Loucy (cell line): ENCODE measurements around the gene GEMIN2.

Experiments used
- H2AFZ ChIP-seq: fragments of 200-600 bp; sonication (generic); 2 replicates; pipeline ENCODE4 v1.6.0; 2016; ENCODE audit warnings: antibody characterized with exemption, mild to moderate bottlenecking, low read length, moderate library complexity
- H3F3A ChIP-seq: fragments of 200-600 bp; 2 replicates; pipeline ENCODE4 v1.6.0; 2016; ENCODE audit warnings: antibody characterized with exemption, low read depth, mild to moderate bottlenecking
- H3K27me3 ChIP-seq: fragments of 200-600 bp; sonication (generic); 2 replicates; pipeline ENCODE4 v1.6.1; 2014; ENCODE audit warnings: low read length, mild to moderate bottlenecking; ENCODE audit not compliant: insufficient read depth, poor library complexity, severe bottlenecking
- H3K36me3 ChIP-seq: fragments of 200-600 bp; sonication (generic); 2 replicates; pipeline ENCODE4 v1.6.1; 2016; ENCODE audit warnings: low read length; ENCODE audit not compliant: insufficient read depth
- H3K4me1 ChIP-seq: fragments of 200-600 bp; sonication (generic); 2 replicates; pipeline ENCODE4 v1.5.1; 2014; ENCODE audit warnings: low read length, mild to moderate bottlenecking; ENCODE audit not compliant: insufficient read depth, poor library complexity, severe bottlenecking
- H3K4me2 ChIP-seq: fragments of 200-600 bp; sonication (generic); 2 replicates; pipeline ENCODE4 v1.6.0; 2014; ENCODE audit warnings: antibody characterized with exemption, low read length, low read depth, mild to moderate bottlenecking; ENCODE audit not compliant: poor library complexity, severe bottlenecking
- H3K4me3 ChIP-seq: fragments of 200-600 bp; sonication (generic); 2 replicates; pipeline ENCODE4 v1.5.1; 2014; ENCODE audit warnings: low read length, mild to moderate bottlenecking, mixed read lengths; ENCODE audit not compliant: poor library complexity, severe bottlenecking
- H3K79me2 ChIP-seq: fragments of 200-600 bp; sonication (generic); 2 replicates; pipeline ENCODE4 v1.6.1; 2014; ENCODE audit warnings: low read length; ENCODE audit not compliant: insufficient read depth
- H3K9ac ChIP-seq: fragments of 200-600 bp; sonication (generic); 2 replicates; pipeline ENCODE4 v1.6.0; 2014; ENCODE audit warnings: mild to moderate bottlenecking, low read depth, low read length, moderate library complexity; ENCODE audit not compliant: poor library complexity, severe bottlenecking
- H3K9me2 ChIP-seq: fragments of 200-600 bp; sonication (generic); replicated peaks from 2 replicates; pipeline ENCODE4 v1.6.1; 2016; ENCODE audit warnings: low read depth, low read length, mixed read lengths
- H3K9me3 ChIP-seq: fragments of 200-600 bp; sonication (generic); 2 replicates; pipeline ENCODE4 v1.6.1; 2014; ENCODE audit warnings: mild to moderate bottlenecking, antibody characterized with exemption, low read length, low read depth; ENCODE audit not compliant: insufficient read depth
- H4K20me1 ChIP-seq: fragments of 200-600 bp; sonication (generic); 2 replicates; pipeline ENCODE4 v1.6.0; 2014; ENCODE audit warnings: antibody characterized with exemption, low read length, mild to moderate bottlenecking; ENCODE audit not compliant: insufficient read depth, poor library complexity, severe bottlenecking
- CTCF ChIP-seq: fragments of 200-600 bp; sonication (generic); conservative IDR thresholded peaks from 2 replicates; pipeline ENCODE4 v1.5.1; 2014; ENCODE audit warnings: mild to moderate bottlenecking, antibody characterized with exemption, low read length
- EZH2phosphoT487 ChIP-seq: fragments of 200-600 bp; IDR thresholded peaks from 2 replicates; pipeline ENCODE4 v1.6.1; 2018; ENCODE audit warnings: antibody characterized with exemption, mild to moderate bottlenecking, moderate library complexity, borderline replicate concordance

GEMIN2 gene

DNA sequence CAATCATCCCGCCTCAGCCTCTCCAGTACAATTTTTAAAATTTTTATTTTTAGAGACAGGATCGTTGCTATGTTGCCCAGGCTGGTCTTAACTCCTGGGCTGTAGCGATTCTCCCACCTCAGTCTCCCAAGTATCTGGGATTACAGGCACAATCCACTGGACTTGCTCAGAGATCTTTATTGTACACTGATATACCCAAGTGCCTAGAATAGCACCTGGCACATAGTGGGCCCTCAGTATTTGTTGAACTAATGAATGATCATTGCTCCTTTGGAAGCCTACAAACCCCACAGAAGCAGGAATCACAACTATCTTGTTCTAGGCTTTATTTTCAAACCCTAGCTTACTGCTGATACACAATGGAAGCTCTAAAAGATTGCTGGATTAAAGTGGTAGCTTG is 59.1 kb downstream of the GEMIN2 start:
- Histone ChIP-seq H3K9me3 (no peaks in the 10 kb centered on the region), H2AFZ (no peak overlapping the region), H3K4me1 (peaks cover 46% of the 10 kb centered on the region)

DNA sequence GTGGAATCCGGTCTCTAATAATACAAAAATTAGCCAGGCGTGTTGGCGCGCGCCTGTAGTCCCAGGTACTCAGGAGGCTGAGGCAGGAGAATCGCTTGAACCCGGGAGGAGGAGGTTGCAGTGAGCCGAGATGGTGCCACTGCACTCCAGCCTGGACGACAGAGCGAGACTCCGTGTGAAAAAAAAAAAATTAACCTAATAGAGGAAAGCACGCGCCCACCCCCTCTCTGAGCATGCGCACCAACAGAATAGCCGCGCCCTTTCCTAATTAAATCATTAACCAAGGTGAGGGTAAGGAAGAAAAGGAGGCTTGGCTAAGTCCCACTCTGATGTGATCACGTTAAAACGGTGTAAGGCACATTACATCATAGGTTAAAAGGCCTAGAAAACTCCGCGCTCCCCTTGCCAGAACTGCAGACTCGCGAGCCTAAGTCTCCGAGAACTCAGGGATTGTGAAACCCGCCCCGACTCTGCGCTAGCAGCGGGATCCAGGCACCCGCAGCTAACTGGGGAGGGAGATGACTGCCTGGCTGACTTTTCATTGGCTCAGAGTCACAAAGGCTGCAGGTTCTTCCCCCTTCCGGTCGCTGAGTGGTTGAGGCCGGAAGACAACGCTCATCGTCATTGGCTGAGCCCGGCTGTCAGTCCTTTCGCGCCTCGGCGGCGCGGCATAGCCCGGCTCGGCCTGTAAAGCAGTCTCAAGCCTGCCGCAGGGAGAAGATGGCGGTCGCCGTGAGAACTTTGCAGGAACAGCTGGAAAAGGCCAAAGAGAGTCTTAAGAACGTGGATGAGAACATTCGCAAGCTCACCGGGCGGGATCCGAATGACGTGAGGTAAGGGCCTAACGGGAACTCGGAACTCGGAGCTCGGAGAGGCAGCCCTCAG is 60.7 kb downstream of the GEMIN2 start, which contains the start of gene PNN:
PNN (plus strand) TSS at position 695 of the 885 bp plus-strand sequence; CDS start at position 721, 26 bp downstream.
- no peaks in the 10 kb centered on the region for H3F3A ChIP-seq
- peaks cover 58% of the 10 kb centered on the region for H3K79me2 ChIP-seq
- H3K9me3 ChIP-seq = no peaks in the 10 kb centered on the region
- peak within 1 kb of the TSS; percentile 94 for H3K4me2 ChIP-seq
- peak within 1 kb of the TSS; percentile 97 for H3K9ac ChIP-seq
- peaks cover 40% of the 10 kb centered on the region for H3K4me1 ChIP-seq
- peak within 1 kb of the TSS; percentile 96 for H3K4me3 ChIP-seq
- no peak for TF ChIP-seq EZH2phosphoT487
- no peak for TF ChIP-seq CTCF
- peaks cover 46% of the 10 kb centered on the region for H4K20me1 ChIP-seq
- H3K9me2 ChIP-seq = no peaks in the 10 kb centered on the region
- H2AFZ ChIP-seq = peak within 1 kb of the TSS; percentile 68
- H3K36me3 ChIP-seq = peaks cover 31% of the 10 kb centered on the region
- H3K27me3 ChIP-seq = no peaks in the 10 kb centered on the region

More for the DNA sequence above, 59.1 kb downstream of the GEMIN2 start:
- H3K4me3 ChIP-seq = no peak overlapping the region
- H3K9ac ChIP-seq = no peak overlapping the region
- H3K4me2 ChIP-seq = no peak overlapping the region
- no peaks in the 10 kb centered on the region for H3K27me3 ChIP-seq
- peaks cover 18% of the 10 kb centered on the region for H3K36me3 ChIP-seq
- peaks cover 36% of the 10 kb centered on the region for H4K20me1 ChIP-seq
- peaks cover 58% of the 10 kb centered on the region for H3K79me2 ChIP-seq
- H3K9me2 ChIP-seq = no peaks in the 10 kb centered on the region
- no peak for TF ChIP-seq EZH2phosphoT487
- TF ChIP-seq CTCF = no peak
- H3F3A ChIP-seq = no peaks in the 10 kb centered on the region

- Histone ChIP-seq H3K9ac (peak overlapping the region; percentile 97), H3K4me2 (peak overlapping the region; percentile 94), H3K9me2 (no peaks in the 10 kb centered on the region), H3K79me2 (peaks cover 63% of the 10 kb centered on the region), H3K4me3 (peak overlapping the region; percentile 96), H3F3A (no peaks in the 10 kb centered on the region), H3K9me3 (no peaks in the 10 kb centered on the region), H3K27me3 (no peaks in the 10 kb centered on the region), H2AFZ (peak overlapping the region; percentile 61), H3K4me1 (peaks cover 46% of the 10 kb centered on the region), H4K20me1 (peaks cover 54% of the 10 kb centered on the region), H3K36me3 (peaks cover 40% of the 10 kb centered on the region)
- no peak for TF ChIP-seq EZH2phosphoT487
- no peak for TF ChIP-seq CTCF
Observed at GRCh38 chr14:39175445-39176262, 61.5 kb downstream of the GEMIN2 start.
